Muscle layer of colon (tissue), 2 donors: ENCODE measurements around the gene CYP4B1.

Experiments
- H3K27ac ChIP-seq: one replicate; pipeline ENCODE4 v1.7.0; 2013; ENCODE audit warnings: low read depth, mild to moderate bottlenecking, low read length, moderate library complexity
- H3K27me3 ChIP-seq, 2 donors: one replicate each; pipeline ENCODE4 v1.7.0; 2013; ENCODE audit warnings: low read length in 2 of 2, mild to moderate bottlenecking in 2 of 2; ENCODE audit not compliant: insufficient read depth in 2 of 2, control insufficient read depth in 1 of 2
- H3K36me3 ChIP-seq: one replicate; pipeline ENCODE4 v1.7.0; 2013; ENCODE audit warnings: mild to moderate bottlenecking, low read length; ENCODE audit not compliant: insufficient read depth
- H3K4me1 ChIP-seq: one replicate; pipeline ENCODE4 v1.7.0; 2013; ENCODE audit warnings: mild to moderate bottlenecking, low read length; ENCODE audit not compliant: insufficient read depth
- H3K4me3 ChIP-seq, 2 donors: one replicate each; pipeline ENCODE4 v1.7.0; 2013; ENCODE audit warnings: low read length in 2 of 2, low read depth in 1 of 2, mild to moderate bottlenecking in 1 of 2, moderate library complexity in 1 of 2
- H3K9ac ChIP-seq: one replicate; pipeline ENCODE4 v1.7.0; 2013; ENCODE audit warnings: low read length
- H3K9me3 ChIP-seq: one replicate; pipeline ENCODE4 v1.7.0; 2013; ENCODE audit warnings: mild to moderate bottlenecking, low read length
- donor health status: abdominal sarcoma.
- donor health status: Adenocarcinoma of cecum.

CYP4B1 gene

DNA sequence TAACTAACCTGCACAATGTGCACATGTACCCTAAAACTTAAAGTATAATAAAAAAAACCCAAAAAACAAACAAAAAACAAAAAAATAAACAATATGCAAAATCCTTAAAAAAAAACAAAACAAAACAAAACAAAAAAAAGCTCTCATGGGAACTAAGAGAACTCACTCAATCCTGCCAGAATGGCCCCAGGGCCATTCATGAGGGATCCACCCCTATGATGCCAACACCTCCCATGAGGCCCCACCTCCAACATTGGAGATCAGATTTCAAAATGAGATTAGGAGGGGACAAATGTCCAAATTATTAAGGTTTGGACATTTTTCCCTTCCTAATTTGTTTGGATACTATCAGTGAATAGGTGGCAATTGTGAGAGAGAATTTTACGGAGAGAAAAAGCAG, 10.2 kb downstream of the CYP4B1 start:
- H3K4me3 ChIP-seq, result no peak overlapping the region
- no peaks in the 10 kb centered on the region for H3K27me3 ChIP-seq
- no peaks in the 10 kb centered on the region for H3K9me3 ChIP-seq
- H3K4me1 ChIP-seq, result no peaks in the 10 kb centered on the region
- H3K36me3 ChIP-seq, result no peaks in the 10 kb centered on the region
- H3K27ac ChIP-seq, result no peak overlapping the region
- no peak overlapping the region for H3K9ac ChIP-seq

DNA sequence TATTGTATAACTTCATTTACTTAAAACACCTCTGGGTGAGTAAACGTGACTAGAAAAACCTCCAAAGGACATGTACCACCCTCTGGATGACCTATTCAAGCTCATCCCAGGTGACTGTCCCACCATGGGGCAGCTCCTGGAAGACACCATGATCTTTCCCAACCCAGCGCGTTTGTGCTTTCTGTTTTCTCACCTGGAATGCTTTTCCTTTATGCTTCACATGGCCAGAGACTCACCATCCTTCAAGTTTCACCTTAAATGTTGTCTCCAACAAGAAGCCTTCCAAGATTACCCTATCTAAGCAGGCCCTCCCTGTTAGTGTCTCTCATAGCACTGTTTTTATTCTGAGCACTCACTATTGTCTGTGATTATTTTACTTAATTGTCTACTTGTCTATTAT, 11.1 kb downstream of the CYP4B1 start:
- Histone ChIP-seq H3K4me3 (no peak overlapping the region), H3K27ac (no peak overlapping the region), H3K27me3 (no peaks in the 10 kb centered on the region), H3K4me1 (no peaks in the 10 kb centered on the region), H3K9me3 (no peaks in the 10 kb centered on the region), H3K9ac (no peak overlapping the region), H3K36me3 (no peaks in the 10 kb centered on the region)

- H3K4me1 ChIP-seq, result no peaks in the 10 kb centered on the region
- H3K27ac ChIP-seq, result no peak overlapping the region
- no peak overlapping the region for H3K9ac ChIP-seq
- H3K9me3 ChIP-seq, result no peaks in the 10 kb centered on the region
- H3K36me3 ChIP-seq, result no peaks in the 10 kb centered on the region
- no peaks in the 10 kb centered on the region for H3K27me3 ChIP-seq
- no peak overlapping the region for H3K4me3 ChIP-seq
Observed at GRCh38 chr1:46810596-46810995, 11.8 kb downstream of the CYP4B1 start.

DNA sequence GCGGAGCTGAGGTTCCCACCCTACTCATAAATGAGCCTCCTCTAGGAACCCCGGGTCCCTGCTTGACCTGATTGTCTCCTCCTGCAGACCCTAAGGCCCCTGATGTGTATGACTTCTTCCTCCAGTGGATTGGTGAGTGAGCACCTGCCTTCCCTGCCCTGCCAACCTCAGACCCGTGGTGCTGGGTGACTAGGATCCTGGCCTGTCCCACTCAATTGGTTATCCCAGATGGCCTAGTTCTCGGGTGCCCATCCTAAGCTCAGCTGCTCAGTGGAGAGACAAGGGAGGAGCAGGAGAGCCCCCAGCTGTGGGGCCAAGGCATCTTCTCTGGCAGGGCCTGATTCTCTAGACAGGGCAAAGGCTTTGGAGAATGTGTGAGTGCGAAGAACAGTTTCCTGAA, 12.2 kb downstream of the CYP4B1 start:
- Histone ChIP-seq H3K36me3 (no peaks in the 10 kb centered on the region), H3K9me3 (no peaks in the 10 kb centered on the region), H3K4me3 (no peak overlapping the region), H3K27ac (no peak overlapping the region), H3K4me1 (no peaks in the 10 kb centered on the region), H3K27me3 (no peaks in the 10 kb centered on the region), H3K9ac (no peak overlapping the region)

GRCh38 chr1:46812065-46812963, 13.5 kb downstream of the CYP4B1 start:
- Histone ChIP-seq H3K4me3 (no peak overlapping the region), H3K27me3 (no peaks in the 10 kb centered on the region), H3K4me1 (no peaks in the 10 kb centered on the region), H3K9ac (no peak overlapping the region), H3K9me3 (no peaks in the 10 kb centered on the region), H3K36me3 (no peaks in the 10 kb centered on the region), H3K27ac (no peak overlapping the region)

GRCh38 chr1:46812996-46813857, 14.4 kb downstream of the CYP4B1 start:
- Histone ChIP-seq H3K9ac (no peak overlapping the region), H3K4me1 (no peaks in the 10 kb centered on the region), H3K4me3 (no peak overlapping the region), H3K27ac (no peak overlapping the region), H3K9me3 (no peaks in the 10 kb centered on the region), H3K27me3 (no peaks in the 10 kb centered on the region), H3K36me3 (no peaks in the 10 kb centered on the region)

- no peaks in the 10 kb centered on the region for H3K9me3 ChIP-seq
- H3K27me3 ChIP-seq, result no peaks in the 10 kb centered on the region
- H3K4me3 ChIP-seq, result no peak overlapping the region
- no peak overlapping the region for H3K9ac ChIP-seq
- H3K27ac ChIP-seq, result no peak overlapping the region
- no peaks in the 10 kb centered on the region for H3K36me3 ChIP-seq
- H3K4me1 ChIP-seq, result no peaks in the 10 kb centered on the region
Observed at GRCh38 chr1:46813858-46814396, 15.1 kb downstream of the CYP4B1 start.

GRCh38 chr1:46815133-46815532, 16.3 kb downstream of the CYP4B1 start:
- Histone ChIP-seq H3K4me1 (no peaks in the 10 kb centered on the region), H3K36me3 (no peaks in the 10 kb centered on the region), H3K27me3 (no peaks in the 10 kb centered on the region), H3K4me3 (no peak overlapping the region), H3K9me3 (no peaks in the 10 kb centered on the region), H3K27ac (no peak overlapping the region), H3K9ac (no peak overlapping the region)

DNA sequence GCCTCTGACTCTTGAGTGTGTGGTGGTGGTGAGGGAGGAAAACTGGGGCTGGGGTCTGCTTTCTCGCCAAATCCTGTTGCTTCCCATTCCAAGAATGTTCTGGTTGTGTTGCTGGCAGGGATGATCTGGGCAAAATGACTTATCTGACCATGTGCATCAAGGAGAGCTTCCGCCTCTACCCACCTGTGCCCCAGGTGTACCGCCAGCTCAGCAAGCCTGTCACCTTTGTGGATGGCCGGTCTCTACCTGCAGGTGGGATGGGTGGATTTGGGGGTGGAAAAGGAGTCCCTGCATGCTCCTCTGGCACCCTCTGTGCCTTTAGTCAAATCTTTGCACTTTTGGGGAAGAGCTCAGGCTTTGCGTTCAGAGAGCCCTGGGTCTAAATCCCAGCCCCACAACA, 18.1 kb downstream of the CYP4B1 start:
- no peaks in the 10 kb centered on the region for H3K27me3 ChIP-seq
- H3K9me3 ChIP-seq, result no peaks in the 10 kb centered on the region
- H3K27ac ChIP-seq, result no peak overlapping the region
- no peaks in the 10 kb centered on the region for H3K4me1 ChIP-seq
- no peaks in the 10 kb centered on the region for H3K36me3 ChIP-seq
- no peak overlapping the region for H3K9ac ChIP-seq
- H3K4me3 ChIP-seq, result no peak overlapping the region

DNA sequence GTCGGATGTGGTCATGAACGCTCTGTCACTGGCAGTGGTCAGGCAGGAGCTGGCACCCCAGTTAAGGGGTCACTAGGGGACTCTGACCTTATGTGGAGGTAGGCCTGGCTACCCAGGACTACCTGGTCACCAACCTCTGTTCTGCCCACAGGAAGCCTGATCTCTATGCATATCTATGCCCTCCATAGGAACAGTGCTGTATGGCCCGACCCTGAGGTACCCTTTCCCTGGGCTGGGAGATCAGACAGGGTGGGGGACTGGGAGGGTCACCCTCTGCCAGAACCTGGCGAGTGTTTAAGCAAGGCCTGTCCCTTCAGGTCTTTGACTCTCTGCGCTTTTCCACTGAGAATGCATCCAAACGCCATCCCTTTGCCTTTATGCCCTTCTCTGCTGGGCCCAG, 19.0 kb downstream of the CYP4B1 start:
- no peaks in the 10 kb centered on the region for H3K9me3 ChIP-seq
- no peak overlapping the region for H3K4me3 ChIP-seq
- H3K9ac ChIP-seq, result no peak overlapping the region
- H3K27me3 ChIP-seq, result no peaks in the 10 kb centered on the region
- H3K36me3 ChIP-seq, result no peaks in the 10 kb centered on the region
- H3K27ac ChIP-seq, result no peak overlapping the region
- no peaks in the 10 kb centered on the region for H3K4me1 ChIP-seq

GRCh38 chr1:46818591-46818990, 19.7 kb downstream of the CYP4B1 start:
- no peaks in the 10 kb centered on the region for H3K9me3 ChIP-seq
- no peaks in the 10 kb centered on the region for H3K4me1 ChIP-seq
- H3K27me3 ChIP-seq, result no peaks in the 10 kb centered on the region
- H3K4me3 ChIP-seq, result no peak overlapping the region
- H3K27ac ChIP-seq, result no peak overlapping the region
- H3K9ac ChIP-seq, result no peak overlapping the region
- no peaks in the 10 kb centered on the region for H3K36me3 ChIP-seq
